Measurements from ENCODE around the gene DNMT3B.
A peak's percentile ranks its signal among the peaks of the same experiment; 100 is the strongest.
"Not testable (repeated sequence)": the region's sequence is repeated elsewhere in the genome, so short reads cannot be mapped to it uniquely, and the experiment has no call there.

Gene DNMT3B

GRCh38 chr20:32761831-32762753 lies at the start of gene DNMT3B:
TSS of gene DNMT3B (plus strand) at chr20:32762385. CDS start at chr20:32780324, 17,939 bp downstream.
- no peak for DNase-seq (ENCODE audit: low read depth)

DNA sequence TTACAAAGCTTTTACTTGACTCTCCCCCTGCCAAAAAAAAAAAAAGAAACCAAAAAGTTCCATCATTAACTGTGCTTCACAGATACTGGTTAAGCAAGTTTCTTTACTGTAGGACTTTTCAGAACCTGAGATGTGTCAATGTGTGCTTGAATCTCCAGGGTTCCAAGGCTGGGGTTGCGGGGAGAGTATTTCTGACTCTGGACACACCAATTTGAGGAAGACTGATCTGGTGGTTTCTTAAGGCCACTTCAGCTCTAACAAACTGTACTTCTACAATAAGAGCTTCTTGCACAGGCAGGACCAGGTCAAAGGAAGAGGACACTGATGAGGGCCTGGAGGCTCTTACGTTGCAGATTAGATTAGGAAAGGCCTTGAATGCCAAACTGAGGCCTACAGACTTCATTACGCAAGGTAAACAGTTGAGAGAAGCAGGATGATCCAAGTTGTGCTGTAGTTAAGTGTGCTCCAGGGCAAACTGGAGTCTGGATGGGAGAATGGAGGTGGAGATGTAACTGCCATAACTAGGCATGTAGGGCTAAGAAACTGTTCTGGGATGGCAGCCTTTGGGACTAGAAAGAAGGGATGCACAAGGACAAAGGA lies 43.3 kb upstream of the DNMT3B start:
- DNase-seq (ENCODE audit: low read depth) = no peak

- DNase-seq (ENCODE audit: low read depth) = peak; percentile 82
Observed at GRCh38 chr20:32727683-32728082, 34.5 kb upstream of the DNMT3B start.

DNA sequence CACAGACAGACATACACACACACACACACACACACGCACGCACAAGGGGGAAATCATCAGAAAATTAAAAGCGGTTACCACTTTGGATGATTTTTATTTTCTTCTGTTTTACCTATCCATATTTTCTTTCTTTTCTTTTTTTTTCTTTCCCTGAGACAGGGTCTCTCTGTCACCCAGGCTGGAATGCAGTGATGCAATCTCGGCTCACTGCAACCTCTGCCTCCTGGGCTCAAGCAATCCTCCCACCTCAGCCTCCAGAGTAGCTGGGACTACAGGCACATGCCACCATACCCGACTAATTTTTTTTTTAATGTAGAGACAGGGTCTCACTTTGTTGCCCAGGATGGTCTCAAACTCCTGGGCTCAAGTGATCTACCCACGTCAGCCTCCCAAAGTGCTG lies 33.8 kb upstream of the DNMT3B start:
- not testable (repeated sequence) for DNase-seq (ENCODE audit: low read depth)

GRCh38 chr20:32729334-32729733 lies 32.9 kb upstream of the DNMT3B start:
- DNase-seq (ENCODE audit: low read depth) = not testable (repeated sequence)

DNA sequence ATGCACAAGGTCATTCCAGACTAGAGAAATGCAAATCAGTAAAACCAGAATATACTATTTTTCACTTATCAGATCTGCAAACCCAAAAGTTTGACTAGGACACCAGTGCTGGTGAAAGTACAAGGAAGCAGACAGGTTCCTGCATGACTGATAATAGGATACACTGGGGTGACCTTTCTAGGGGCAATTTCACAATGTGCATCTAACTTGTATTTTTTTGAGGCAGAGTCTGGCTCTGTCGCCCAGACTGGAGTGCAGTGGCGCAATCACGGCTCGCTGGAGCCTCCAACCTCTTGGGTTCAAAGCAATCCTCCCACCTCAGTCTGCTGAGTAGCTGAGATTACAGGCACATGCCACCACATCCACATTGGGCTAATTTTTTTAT lies 30.3 kb upstream of the DNMT3B start:
- DNase-seq (ENCODE audit: low read depth) = no peak

DNA sequence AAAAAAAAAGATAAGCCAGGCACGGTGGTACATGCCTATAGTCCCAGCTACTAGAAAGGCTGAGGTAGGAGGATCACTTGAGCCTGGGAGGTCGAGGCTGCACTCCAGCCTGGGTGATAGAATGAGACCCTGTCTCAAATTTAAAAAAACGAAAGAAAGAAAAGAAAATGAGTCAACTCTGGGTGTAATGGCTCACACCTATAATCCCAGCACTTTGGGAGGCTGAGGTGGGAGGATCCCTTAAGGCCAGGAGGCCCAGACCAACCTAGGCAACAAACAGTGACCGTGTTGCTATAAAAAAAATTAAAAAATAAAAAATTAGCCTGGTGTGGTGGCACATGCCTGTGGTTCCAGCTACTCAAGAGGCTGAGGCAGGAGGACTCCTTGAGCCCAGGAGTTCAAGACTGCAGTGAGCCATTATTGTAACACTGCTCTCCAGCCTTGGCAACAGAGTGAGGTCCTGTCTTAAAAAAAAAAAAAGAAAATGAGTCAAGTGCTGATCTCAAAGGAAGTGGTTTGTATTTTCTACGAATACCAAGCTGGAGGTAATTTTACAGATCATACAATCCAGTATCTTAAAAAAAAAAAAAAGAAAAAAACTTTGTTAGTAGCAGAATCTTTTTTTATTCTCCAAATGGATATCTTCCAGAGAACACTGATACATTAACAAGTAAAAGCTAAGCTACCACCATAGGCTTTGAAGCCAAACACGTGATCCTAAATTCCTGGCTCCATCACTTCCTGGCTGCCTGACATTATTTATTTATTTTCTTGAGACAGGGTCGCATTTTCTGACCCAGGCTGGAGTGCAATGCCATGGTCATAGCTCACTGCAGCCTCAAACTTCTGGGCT lies 24.6 kb upstream of the DNMT3B start:
- DNase-seq (ENCODE audit: low read depth) = no peak

DNA sequence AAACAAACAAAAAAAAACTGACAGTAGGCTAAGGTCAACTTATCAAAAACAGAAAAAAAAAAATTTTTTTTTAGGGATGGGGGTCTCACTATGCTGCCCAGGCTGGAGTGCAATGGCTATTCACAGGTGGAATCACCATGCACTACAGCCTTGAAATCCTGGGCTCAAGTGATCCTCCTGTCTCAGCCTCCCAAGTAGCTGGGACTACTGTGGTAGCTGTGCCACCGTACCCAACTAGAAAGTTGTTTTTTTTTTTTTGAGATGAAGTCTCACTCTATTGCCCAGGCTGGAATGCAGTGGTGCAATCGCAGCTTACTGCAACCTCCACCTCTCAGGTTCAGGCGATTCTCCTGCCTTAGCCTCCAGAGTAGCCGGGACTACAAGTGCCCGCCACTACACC lies 21.0 kb upstream of the DNMT3B start:
- DNase-seq (ENCODE audit: low read depth) = no peak

GRCh38 chr20:32742322-32743236 lies 19.6 kb upstream of the DNMT3B start:
- DNase-seq (ENCODE audit: low read depth) = no peak

- no peak for DNase-seq (ENCODE audit: low read depth)
Observed at GRCh38 chr20:32743237-32744112, 18.7 kb upstream of the DNMT3B start, which contains the start of gene COMMD7. TSS of gene COMMD7 (minus strand) at chr20:32743467. CDS start at chr20:32743391, 76 bp downstream.

GRCh38 chr20:32749914-32750637 lies 12.1 kb upstream of the DNMT3B start:
- DNase-seq (ENCODE audit: low read depth) = no peak

DNA sequence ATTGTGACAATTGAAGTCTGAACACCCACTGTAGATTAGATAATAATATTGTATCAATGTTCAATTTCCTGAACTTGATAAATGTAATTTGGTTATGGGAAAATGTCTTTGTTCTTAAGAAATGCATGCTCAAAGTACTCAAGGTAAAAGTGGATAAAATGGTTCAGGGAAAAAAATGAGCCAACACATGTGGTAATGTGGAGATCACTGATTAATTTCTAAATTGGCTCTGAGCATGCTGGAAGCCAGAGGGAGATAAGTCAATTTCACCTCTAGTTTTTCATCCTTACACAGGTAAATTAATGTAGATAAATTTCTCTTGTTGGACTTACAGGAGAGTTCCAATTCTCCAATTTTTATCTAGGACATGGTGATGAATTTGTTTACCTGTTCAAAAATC lies 10.9 kb upstream of the DNMT3B start:
- no peak for DNase-seq (ENCODE audit: low read depth)

DNA sequence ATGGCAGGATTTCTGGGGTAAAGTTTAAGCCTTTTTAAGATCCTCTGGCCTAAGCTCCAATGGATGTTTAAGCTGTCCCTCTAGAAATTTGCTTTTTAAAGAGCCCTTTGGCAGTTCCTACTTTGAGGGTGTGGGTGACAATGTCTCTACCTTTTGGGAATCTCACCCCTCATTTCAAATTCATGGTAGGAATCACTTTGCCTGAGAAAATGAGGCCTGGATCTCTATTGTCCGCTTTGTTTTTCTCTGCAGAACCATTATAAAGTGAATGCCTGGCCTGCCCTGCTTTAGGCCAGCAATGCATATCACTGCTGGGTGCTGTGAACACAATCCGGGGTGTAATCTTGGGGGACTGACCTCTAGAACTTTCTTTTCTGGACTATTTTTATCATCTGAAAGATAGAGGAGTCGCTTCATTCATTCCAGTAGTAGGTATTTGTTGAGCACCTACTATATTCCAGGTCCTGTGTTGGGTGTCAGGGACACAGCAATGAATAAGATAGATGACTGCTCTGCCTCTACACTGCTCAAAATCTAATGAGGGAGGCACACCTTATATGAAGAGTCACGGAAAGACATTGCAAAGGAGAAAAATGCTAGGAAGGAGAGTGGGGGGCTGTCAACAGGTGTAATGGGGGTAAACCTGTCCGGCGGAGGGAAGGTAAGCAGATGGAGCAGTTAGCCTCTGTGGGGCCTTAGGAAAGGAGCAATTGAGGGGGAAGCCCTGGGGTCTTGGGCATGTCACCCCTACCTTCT lies 10.3 kb upstream of the DNMT3B start:
- no peak for DNase-seq (ENCODE audit: low read depth)

GRCh38 chr20:32752458-32753250 lies 9.5 kb upstream of the DNMT3B start:
- no peak for DNase-seq (ENCODE audit: low read depth)

DNA sequence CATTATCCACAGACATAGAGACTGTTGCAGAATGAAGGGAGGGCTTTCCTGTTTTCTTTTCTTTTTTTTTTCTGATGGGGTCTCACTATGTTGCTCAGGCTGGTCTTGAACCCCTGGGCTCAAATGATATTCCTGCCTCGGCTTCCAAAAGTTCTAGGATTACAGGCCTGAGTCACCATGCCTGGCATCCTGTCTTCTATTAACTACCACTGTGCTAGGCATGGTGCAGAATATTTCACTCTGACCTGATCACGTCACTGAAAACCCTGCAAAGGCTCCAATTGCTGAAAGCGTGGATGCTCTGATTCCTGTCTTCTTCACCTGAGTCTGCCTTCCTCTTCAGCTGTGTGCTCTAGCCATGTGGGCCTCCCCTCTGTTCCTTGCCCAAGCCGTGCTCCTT lies 8.5 kb upstream of the DNMT3B start:
- DNase-seq (ENCODE audit: low read depth) = no peak

DNA sequence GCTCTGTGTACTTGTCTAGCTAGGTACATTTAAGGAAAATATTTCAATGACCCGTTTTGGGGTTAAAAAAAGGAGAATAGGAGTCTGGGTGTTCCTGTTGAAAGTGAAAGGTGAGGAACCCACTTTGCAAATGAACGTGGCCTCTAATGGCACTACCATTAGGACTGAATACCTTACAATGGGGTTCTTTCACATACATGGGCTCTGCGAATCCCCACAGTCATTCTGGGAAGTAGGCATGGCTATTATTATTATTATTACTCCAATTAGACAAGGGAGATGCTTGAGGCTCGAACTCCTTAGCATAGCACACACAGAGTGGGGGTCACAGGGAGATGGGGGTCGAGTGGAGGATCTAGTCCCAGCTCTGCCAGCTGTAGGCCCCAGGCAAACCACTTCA lies 6.0 kb upstream of the DNMT3B start:
- no peak for DNase-seq (ENCODE audit: low read depth)

GRCh38 chr20:32761417-32761830 lies 761 bp upstream of the DNMT3B start:
- no peak for DNase-seq (ENCODE audit: low read depth)

- no peak for DNase-seq (ENCODE audit: low read depth)
Observed at GRCh38 chr20:32762754-32763201, 593 bp downstream of the DNMT3B start.

Data from non-pigmented ciliary epithelial cell (primary cell).